22Rv1 (cell line): Measurements from ENCODE around the gene BRCA1.

ENCODE experiments used
- CTCF ChIP-seq: fragments of 450-650 bp; IDR thresholded peaks from 2 replicates; pipeline ENCODE4 v1.5.1; 2017; ENCODE audit warnings: mild to moderate bottlenecking
- ZFX ChIP-seq: fragments of 450-650 bp; IDR thresholded peaks from 2 replicates; pipeline ENCODE4 v1.6.1; 2017; ENCODE audit warnings: antibody characterized with exemption, borderline replicate concordance

GRCh38 chr17:43143201-43143600 lies 18.0 kb upstream of the BRCA1 start:
- no peak for TF ChIP-seq CTCF
- TF ChIP-seq ZFX: no peak
